ENCODE results near the gene GLIPR1.

- TF ChIP-seq GATA3 (IDR thresholded peaks at IDR 0.05; ENCODE audit: low read depth, low read length) = no peak
- no peak for TF ChIP-seq GATA2 (IDR thresholded peaks at IDR 0.05; ENCODE audit: low read depth, low read length)
These were observed 6.8 kb downstream of the GLIPR1 start for GRCh38 chr12:75487308-75487707.
